NOMO-1 (cell line): ENCODE data around the gene ZNF346.

Source experiments
- DNase-seq, 2 experiments: peaks; one replicate each; lab custom pipeline; 2025; ENCODE audit not compliant: unreplicated experiment in 2 of 2; lab: John Stamatoyannopoulos, UW

ZNF346 gene

DNA sequence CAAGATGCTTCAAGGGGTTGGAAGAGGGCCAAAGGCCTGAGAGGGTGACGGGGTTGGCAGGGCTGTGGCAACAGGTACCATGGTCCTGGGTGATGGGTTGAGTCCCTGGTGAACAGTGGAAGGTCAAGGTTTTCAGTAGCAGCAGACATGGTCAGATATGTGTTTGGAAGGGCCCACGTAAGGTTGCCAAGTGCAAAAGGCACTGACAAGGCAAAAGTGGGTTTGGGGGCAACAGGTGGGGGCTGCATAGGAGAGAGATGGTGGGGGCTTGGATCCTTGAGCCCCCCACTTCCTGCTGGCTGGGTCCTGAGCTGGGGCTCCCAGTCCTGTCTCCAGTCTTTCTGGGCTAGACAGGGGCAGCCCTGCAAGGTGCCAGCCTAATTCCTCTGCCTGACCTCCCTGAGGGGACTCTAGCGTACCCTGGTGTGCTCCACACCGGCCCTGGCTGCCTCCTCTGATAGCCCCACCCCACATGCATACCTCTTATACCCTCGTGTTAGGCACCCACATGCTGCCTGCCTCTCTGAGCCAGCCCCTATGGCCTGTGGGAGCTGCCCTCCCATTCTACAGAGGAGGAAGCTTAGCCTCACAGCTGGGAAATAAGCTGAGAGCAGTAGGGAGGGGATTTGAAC is 90.2 kb downstream of the ZNF346 start:
- no peak for DNase-seq

DNA sequence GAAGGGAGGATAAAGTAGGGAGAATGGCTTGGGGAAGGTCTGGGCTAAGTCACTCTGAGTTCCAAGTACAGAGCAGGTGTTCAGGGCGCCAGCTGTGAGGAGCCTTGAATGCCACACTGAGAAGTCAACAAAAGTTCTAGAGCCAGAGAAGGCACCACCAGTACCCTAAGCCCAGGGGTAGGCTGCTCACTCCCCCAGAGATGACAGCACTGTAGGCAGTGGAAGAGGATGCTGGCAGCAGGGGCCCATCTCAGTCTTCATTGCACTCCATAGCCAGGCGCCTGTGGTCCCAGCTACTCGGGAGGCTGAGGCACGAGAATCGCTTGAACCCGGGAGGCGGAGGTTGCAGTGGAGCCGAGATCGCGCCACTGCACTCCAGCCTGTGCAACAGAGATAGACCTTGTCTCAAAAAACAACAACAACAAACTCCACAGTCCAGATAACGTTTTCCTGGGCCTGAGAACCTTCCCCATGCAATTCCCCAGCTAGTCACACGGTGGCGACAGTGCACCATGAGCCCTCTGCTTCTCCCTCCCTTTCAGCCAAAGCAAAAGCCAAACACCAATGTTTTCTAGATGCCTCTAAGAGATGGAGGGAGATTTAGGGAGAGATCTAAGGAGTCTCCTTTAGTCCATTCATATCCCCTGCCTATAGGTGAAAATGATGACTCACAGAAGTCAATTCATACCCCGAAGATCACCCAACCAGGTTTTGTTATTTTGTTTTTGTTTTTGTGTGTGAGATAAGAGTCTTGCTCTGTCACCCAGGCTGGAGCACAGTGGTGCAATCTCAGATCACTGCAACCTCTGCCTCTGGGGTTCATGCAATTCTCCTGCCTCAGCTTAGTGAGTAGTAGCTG is 91.3 kb downstream of the ZNF346 start:
- peak; percentile 64 to 79 for DNase-seq

DNA sequence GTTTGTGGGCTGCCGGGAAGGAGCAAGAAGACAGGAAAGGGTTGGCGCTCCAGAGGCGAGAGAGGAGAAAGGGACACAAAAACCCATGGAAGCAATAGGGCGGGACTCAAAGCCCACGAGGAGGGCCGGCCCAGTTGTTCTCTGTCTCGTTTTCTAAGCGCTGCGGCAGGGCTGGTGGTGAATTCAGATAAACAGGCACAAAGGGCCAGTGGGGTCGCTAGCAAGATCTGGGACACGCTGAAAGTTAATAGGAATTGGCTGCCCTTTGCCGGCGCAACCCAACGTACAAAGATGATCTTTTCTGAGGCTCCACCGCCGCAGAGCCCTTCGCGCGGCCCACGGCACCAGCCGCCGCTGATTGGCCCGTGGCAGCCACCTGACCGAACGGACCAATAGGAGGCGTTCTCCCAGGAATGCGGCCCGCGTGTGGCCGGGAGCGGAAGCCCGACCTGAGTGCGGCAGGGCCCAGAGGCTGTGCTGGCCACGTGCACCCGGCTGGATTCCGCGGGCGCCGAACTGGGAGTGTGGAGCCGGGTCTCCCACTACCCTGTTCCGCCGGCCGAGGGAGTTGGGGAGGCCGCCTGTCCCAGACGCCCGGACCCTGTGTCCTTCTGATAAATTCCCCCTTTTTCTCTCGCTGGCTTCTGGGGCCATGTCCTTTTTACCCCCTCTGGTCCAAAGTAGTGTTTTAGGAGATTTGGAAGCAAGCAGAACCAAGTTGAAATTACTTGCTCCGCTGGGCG is 94.3 kb downstream of the ZNF346 start:
- DNase-seq, result no peak

DNA sequence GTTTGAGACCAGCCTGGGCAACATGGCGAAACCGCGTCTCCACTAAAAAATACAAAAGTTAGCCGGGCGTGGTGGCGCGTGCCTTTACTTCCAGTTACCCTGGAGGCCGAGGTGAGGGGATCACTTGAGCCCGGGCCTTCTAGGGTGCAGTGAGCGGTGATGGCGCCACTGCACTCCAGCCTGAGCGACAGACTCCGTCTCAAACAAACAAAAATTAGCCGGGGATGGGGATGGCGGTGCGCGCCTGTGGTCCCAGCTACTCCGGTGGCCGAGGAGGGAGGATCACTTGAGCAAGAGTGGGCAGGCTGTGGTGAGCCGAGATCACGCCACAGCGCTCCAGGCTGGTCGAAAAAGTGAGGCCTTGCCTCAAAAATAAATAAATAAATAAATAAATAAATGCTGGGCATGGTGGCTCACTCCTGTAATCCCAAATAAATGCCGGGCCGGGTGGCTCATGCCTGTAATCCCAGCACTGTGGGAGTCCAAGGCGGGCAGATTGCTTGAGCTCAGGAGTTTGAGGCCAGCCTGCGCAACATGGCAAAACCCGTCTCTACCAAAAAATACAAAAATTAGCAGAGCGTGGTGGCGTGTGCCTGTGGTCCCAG is 95.0 kb downstream of the ZNF346 start:
- DNase-seq, result no peak

DNA sequence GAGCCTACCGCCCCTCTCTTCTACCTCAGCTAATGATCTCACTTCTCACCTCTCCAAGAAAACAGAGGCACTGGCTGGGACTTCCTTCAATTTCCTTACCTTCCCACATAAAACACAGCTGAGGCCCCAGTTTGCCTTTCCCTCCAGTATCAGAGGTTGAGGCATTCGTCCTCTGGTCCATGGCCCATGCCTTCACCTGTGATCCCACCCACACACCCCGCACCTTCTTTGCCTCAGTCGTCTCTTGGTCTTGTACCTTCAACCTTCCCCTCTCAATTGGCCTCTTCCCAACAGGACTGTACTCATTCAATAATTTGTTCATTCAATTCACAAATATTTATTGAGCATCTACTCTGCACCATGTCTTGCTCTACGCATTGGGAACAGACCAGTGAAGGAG is 100.1 kb downstream of the ZNF346 start:
- no peak for DNase-seq

DNA sequence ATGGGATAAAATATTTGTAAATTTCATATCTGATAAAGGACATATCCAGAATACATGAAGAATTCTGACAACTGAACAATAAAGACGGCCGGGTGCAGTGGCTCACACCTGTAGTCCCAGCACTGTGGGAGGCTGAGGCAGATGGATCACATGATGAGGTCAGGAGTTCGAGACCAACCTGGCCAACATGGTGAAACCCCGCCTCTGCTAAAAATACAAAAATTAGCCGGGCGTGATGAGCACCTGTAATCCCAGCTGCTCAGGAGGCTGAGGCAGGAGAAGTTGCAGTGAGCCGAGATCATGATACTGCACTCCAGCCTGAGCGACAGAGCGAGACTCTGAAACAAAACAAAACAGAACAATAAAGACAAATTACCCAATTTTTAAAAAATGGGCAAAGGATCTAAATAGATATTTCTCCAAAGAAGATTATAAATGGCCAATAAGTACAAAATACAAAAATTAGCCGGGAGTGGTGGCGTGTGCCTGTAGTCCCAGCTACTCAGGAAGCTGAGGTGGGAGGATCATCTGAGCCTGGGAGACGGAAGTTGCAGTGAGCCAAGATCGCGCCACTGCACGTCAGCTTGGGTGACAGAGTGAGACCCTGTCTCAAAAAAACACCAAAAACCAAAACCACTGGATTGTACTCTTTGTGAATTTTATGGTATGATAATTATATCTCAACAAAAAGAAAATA is 101.4 kb downstream of the ZNF346 start:
- no peak for DNase-seq

DNA sequence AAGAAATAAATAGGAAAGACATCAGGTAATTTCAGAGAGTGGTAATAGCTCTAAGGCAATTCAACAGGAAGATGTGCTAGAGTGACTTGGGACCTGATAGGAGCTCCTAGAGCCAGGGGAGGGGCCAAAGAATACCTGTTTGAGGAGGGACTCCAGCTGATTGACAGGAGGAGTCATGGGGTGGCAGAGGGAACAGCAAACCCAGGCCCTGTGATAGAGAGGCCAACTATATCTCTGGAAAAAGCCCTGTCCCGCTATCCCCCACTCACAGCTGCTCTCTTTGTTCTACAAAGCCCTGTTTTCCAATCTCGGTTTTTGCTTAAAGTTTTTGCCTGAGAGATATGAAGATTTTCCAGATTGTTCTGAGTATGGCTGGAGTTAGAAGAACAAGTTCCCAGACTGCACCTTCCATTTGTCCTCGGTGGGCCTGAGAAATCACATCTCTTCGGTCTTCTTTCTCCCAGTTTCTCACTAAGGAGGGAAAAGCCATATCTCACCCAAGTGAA is 102.0 kb downstream of the ZNF346 start:
- no peak for DNase-seq

DNA sequence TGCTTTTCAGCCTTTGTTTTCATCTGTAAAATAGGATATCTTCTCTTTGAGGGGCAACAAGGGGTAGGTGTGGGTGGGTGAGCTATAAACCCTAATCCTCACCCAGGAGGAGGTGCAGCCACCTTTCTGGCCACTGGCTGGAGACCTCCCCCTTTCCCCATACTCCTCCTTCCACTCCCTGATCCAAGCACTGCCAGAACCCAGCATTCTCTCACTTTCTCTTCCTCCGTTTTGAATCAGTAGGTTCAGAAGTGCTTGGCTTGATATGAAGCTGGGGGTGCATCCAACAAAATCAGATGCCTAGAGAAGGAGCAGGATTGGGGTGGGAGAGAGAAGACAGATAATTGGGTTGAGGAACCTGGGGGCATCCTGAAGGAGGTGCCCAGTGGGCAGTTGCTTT is 104.3 kb downstream of the ZNF346 start:
- no peak for DNase-seq

DNA sequence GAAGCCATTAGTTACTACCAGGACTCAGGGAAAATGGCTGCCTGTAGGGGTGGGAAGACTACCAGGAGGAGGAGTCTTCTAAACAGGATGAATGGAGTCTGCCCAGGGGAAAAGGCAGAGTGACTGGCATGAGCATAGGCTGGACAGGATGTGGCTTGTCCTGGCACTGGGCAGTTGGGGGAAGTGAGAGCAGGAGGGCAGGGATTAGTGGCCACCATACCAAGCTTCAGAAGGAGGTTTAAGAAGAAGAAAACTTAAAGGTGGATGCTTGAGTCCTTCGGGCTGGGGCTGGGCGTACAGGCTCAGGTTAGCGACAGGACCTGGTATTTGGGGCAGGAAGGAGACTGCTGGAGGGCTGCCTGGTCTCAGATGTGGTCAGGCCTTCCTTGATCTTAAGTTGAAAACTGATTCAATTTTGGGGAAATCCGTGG is 106.1 kb downstream of the ZNF346 start:
- no peak for DNase-seq

DNA sequence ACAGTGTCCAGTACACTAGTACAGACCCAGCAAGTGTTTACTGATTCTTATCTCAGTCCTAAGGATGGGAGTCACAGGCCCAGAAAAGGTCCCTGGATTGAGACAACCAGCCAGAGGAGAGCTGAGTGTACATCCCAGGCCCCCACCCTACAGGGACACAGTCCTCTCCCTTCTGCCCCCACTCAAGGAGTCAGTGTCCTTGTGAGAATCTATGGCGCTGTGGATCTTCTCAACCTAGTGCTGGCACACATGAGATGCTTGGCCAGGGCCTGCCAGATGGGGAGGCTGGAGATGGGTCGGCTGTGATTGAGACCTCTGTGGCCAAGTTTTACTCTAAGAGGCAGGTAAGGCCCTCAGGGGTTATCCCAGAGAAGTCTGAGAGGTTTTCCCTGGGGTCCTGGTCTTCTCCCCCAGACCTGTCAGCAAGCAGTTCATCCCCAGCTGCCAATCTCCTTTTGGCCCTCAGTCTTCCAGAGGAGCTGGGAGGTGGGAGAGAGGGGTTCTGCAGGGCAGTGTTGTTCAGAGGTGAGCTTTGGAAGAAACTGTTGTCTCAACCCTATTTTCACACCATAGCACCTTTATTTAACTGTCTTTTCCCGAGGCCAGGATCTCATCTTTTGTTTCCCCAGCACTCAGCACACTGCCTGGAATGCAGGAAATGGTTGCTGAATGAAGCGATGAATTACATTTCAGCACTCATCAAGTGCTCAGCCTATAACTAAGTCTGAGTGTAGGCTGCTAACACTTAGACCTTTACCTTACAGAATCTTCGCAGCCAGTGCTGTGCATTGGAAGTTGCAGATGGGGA is 107.9 kb downstream of the ZNF346 start:
- no peak for DNase-seq
